ENCODE measurements around the gene GALNTL6.

Gene GALNTL6

DNA sequence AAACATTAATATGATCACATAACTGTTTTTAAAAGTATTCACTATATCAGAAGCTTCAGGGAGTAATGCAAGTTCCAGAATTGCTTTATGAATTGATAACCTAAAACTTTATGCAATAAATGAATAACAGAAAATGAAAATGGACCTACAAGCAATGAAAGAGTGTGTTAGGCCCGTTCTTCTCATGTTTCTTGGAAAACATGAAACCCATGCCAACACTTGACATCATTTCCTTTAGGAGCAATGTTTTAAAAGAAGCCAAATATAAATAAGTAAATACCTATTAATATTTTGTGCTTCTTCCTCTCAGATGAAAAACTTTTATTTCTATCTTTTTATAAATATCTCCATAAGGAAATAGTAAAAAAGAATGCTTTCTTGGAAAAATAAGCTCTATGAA is 1232.4 kb downstream of the GALNTL6 start:
- DNase-seq (ENCODE audit: low read depth in 1 of 2, low spot score in 1 of 2) = no peak

DNA sequence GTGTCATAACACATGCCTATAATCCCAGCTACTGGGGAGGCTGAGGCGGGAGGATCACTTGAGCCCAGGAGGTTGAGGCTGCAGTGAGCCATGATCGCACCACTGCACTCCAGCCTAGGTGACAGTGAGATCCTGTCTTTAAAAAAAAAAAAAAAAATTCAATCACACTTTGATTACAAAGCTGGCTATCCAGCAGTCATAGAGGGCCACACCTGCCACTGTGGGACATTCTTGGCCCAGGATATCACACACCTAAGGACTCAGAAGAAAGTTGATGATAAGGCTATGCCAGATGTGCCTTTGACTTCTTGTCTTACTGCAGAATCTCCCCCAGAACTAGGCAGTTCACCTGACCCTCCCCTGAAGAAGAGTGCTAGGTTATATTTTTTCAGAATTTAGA is 1232.9 kb downstream of the GALNTL6 start:
- DNase-seq (ENCODE audit: low read depth in 1 of 2, low spot score in 1 of 2) = no peak

DNA sequence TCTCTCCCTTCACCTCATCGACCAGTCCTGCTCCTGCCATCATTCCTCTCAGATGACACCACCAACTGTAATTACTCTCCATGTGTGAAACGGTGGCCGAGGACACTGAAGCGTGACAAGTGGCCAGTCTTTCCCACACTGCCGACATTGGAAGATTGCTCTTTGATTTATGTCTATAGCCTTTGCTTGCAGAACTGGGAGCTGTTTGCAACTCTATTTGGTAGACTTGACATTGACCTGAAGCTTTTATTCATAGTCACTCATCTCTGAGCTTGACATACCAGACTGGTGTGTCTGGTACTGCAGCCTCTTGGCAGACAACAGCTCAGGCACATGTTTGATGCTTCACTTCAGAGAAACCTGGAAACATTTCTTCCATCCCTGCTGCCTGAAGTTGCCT is 1233.6 kb downstream of the GALNTL6 start:
- no peak for DNase-seq (ENCODE audit: low read depth in 1 of 2, low spot score in 1 of 2)

DNA sequence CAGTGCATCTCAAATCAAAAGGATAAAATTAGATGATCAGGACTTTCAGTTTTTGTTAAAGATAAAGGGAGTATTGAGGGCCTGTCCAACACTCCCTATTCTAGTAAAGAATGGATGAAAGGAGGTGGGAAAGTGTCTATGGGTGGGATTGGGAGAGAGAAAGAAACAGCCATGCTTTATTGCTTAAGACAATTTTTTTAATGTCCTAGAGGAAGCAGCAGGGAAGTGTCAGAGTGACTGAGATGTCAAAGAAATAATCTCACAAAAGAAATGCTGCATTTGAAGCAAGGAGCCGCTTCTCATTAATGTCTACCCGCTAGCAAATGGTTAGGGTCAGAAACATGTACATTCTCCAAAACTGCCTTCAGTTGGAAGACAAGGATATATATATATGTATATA is 1238.0 kb downstream of the GALNTL6 start:
- DNase-seq (ENCODE audit: low read depth in 1 of 2, low spot score in 1 of 2) = no peak

GRCh38 chr4:173051716-173052115 is 1238.5 kb downstream of the GALNTL6 start:
- DNase-seq (ENCODE audit: low read depth in 1 of 2, low spot score in 1 of 2) = no peak

DNA sequence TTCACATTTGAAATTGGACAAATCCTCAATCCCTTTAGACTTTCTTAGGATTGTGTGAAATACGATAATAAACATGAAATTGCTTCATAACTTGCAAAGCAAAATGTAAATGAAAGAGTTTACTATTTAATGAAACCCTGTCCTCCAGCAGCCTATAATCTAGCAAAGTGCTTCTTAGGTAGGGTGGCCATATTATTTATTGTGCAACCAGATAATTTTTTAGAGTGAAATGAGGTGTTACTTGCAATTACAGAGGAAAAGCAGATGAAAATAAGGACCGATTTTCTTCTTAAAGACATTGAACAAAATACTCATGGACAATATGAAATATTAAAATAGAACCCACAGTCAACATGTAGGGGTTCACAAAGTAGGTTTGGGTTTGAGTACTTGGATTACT is 1239.2 kb downstream of the GALNTL6 start:
- no peak for DNase-seq (ENCODE audit: low read depth in 1 of 2, low spot score in 1 of 2)

DNA sequence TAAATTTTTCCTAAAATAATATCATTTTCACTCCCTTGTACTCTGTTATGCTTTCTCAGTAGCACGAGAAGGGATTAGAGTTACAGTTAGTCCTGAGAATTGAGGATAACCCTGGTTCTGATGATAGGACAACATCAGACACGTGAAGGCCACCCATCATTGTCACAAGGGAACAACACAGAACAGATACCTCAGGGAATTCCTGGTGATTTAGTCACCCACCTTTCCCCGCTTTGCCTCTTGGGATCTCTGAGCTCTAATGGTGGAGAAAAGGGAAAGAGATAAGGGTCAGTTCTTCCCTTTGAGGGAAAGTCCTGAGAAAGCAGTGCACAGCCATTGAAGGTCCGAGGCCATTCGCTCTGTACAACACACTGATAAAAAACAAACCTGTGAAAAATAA is 1243.1 kb downstream of the GALNTL6 start:
- no peak for DNase-seq (ENCODE audit: low read depth in 1 of 2, low spot score in 1 of 2)

DNA sequence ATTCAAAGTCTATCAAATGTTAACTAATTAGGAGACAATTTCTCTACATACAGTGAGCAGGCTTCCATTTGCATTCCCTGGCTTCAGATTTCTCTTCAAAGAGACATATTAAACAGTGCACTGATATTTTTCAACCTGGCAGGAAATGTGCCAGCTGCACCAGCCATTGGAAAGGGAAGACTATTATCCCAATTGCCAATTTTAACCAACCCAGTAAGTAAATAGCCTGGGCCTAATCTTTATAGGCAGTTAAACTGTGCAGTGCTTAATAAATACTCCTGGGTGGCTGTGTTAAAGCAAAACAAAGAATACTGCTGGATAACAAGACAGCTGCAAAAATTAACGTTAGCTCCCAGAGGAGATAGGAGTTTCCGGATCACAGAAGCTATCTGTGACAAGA is 1243.5 kb downstream of the GALNTL6 start:
- no peak for DNase-seq (ENCODE audit: low read depth in 1 of 2, low spot score in 1 of 2)

GRCh38 chr4:173057442-173057841 is 1244.2 kb downstream of the GALNTL6 start:
- DNase-seq (ENCODE audit: low read depth in 1 of 2, low spot score in 1 of 2) = no peak

GRCh38 chr4:173057901-173058300 is 1244.7 kb downstream of the GALNTL6 start:
- no peak for DNase-seq (ENCODE audit: low read depth in 1 of 2, low spot score in 1 of 2)

DNA sequence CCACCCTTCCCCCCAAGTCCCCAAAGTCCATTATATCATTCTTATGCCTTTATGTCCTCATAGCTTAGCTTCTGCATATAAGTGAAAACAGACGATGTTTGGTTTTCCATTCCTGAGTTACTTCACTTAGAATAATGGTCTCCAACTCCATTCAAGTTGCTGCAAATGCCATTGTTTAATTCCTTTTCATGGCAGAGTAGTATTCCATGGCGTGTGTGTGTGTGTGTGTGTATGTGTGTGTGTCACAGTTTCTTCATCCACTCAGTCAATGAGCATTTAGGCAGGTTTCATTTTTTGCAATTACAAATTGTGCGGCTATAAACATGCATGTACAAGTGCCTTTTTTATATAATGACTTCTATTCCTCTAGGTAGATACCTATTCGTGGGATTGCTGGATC is 1248.0 kb downstream of the GALNTL6 start:
- DNase-seq (ENCODE audit: low read depth in 1 of 2, low spot score in 1 of 2) = no peak

- DNase-seq (ENCODE audit: low read depth in 1 of 2, low spot score in 1 of 2) = no peak
Observed at GRCh38 chr4:173073939-173074500, 1260.8 kb downstream of the GALNTL6 start.

GRCh38 chr4:173074501-173074946 is 1261.3 kb downstream of the GALNTL6 start:
- no peak for DNase-seq (ENCODE audit: low read depth in 1 of 2, low spot score in 1 of 2)

- no peak for DNase-seq (ENCODE audit: low read depth in 1 of 2, low spot score in 1 of 2)
Observed at GRCh38 chr4:173076903-173077634, 1263.9 kb downstream of the GALNTL6 start.

DNA sequence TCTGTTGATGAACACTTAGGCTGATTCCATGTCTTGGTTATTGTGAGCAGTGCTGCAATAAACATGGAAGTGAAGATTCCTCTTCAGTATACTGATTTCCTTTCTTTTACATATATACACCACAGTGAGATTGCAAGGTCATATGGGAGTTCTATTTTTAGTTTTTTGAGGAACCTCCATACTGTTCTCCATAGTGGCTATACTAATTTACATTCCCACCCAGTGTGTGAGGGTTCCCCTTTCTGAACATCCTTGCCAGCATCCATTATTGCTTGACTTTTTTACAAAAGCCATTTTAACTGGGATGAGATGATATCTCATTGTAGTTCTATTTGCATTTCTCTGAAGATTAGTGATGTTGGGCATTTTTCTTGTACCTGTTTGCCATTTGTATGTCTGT is 1274.9 kb downstream of the GALNTL6 start:
- no peak for DNase-seq (ENCODE audit: low read depth in 1 of 2, low spot score in 1 of 2)
